ENCODE data around the gene PVALEF.

GRCh38 chr17:81212365-81212764 lies 47.1 kb downstream of the PVALEF start:
- TF ChIP-seq POLR2A (IDR thresholded peaks at IDR 0.05; ENCODE audit: low read length) (no peak), GATA1 (IDR thresholded peaks at IDR 0.05; ENCODE audit: low read depth, low read length) (no peak)
